ENCODE data around the gene TUBA4B.

GRCh38 chr2:219254590-219255201 lies 1.7 kb downstream of the TUBA4B start:
- no peak for TF ChIP-seq POLR2A (IDR thresholded peaks at IDR 0.05)
- TF ChIP-seq, protein P1, sequence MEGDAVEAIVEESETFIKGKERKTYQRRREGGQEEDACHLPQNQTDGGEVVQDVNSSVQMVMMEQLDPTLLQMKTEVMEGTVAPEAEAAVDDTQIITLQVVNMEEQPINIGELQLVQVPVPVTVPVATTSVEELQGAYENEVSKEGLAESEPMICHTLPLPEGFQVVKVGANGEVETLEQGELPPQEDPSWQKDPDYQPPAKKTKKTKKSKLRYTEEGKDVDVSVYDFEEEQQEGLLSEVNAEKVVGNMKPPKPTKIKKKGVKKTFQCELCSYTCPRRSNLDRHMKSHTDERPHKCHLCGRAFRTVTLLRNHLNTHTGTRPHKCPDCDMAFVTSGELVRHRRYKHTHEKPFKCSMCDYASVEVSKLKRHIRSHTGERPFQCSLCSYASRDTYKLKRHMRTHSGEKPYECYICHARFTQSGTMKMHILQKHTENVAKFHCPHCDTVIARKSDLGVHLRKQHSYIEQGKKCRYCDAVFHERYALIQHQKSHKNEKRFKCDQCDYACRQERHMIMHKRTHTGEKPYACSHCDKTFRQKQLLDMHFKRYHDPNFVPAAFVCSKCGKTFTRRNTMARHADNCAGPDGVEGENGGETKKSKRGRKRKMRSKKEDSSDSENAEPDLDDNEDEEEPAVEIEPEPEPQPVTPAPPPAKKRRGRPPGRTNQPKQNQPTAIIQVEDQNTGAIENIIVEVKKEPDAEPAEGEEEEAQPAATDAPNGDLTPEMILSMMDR (IDR thresholded peaks at IDR 0.05): no peak

All from body of pancreas (tissue), 4 donors.